GM11168 (cell line): ENCODE measurements around the gene AKT1.

ENCODE experiments used
- in situ Hi-C: fragments of 300-500 bp; cut with MboI; formaldehyde crosslinking; loops from one replicate; pipeline ENCODE4 v1.12.0; 2022; ENCODE audit warnings: low sequenced_read_pairs; ENCODE audit not compliant: unreplicated experiment

The AKT1 gene

DNA sequence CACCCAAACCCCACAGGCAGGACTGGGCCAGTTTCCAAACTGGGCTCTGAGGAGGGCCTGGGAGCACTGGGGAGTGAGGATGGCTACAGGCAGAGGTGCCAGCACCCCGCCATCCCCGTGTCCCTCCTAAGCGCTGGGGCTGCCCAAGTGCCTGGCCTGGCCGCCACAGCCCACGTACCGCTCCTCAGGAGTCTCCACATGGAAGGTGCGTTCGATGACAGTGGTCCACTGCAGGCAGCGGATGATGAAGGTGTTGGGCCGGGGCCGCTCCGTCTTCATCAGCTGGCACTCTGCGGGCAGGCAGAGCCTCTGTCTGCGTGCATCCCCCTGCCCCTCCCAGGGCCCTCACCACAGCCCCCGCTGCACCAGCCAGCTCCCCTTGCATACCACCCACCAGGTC, 19.1 kb downstream of the AKT1 start:
- in situ Hi-C loops: no loop called here

DNA sequence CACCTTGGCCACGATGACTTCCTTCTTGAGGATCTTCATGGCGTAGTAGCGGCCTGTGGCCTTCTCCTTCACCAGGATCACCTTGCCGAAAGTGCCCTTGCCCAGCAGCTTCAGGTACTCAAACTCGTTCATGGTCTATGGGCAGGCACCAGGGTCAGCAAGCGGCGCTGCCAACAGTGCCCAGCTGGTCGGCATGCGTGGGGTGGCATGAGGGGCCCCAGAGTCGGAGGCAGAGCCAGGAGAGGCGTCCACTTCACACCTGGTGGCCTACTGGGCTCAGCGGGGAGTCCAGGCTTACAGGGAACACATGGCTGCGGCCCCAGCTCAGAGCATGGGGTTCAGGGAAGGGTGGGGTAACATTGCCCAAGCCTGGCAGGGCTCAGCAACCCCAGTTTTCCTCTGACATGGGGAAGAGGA, 20.5 kb downstream of the AKT1 start:
- in situ Hi-C loops: no loop called here

DNA sequence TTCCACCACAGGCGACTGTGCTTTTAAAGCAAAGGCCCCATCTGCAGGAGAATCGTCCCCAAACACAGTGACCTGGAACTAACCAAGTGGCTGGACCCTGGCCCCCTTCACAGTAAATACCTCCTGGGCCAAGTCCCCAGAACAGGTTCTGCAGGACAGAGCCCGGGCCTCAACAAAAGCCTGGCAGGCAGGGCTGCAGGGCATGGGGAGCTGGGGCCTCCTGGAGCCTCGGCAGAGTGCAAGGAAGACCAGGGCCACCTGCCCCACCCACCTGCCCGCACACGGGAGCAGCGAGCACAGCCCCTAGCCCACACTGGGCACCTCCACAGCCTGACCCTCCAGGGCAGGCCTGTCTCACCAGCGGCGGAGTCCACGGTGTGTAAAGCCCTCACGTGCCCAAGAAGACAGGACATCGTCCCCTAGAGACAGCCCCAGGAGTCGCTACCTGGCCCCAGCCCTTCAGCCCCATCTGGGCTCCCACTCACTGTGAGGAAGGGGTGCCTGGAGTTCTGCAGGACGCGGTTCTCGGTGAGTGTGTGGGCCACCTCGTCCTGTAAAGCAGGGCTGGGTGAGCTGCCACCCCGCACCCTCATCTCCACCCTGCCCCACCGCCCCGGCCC, 21.0 kb downstream of the AKT1 start:
- in situ Hi-C loops: no loop called here

DNA sequence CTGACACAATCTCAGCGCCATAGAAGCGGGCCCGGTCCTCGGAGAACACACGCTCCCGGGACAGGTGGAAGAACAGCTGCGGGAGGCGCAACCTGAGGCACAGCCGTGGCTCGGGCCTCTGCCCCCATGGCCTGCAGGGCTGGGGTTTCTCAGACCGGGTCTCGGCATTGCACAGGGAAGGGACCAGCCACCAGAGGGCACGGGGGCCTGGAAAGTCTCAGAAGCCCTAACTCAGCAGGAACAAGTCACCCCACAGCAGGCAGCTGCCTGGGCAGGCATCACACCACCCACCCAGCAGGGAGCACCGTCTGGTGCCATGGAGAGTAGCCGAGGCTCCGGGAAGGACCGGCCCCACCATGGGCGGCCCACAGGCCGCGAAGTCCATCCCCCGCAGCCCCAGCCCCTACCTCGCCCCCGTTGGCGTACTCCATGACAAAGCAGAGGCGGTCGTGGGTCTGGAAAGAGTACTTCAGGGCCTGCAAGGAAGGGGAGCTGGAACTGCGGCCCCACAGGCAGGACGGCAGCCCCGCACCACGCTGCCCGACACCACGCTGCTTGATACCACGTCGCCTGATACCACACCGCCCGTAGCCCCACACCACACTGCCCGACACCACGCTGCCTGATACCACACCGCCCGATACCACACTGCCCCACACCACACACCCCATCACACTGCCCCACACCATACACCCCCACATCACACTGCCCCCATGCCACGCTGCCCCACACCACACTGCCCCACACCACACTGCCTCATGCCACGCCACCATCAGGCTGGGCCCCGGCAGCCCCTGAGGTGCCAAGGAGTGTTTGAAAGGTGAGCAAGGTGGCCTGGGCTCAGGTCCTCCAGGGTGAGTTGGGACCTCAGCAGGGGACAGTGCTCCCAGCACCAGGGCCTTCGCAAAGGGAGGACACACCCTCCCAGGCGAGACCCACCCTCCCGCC, 21.8 kb downstream of the AKT1 start:
- in situ Hi-C loops: no loop called here

DNA sequence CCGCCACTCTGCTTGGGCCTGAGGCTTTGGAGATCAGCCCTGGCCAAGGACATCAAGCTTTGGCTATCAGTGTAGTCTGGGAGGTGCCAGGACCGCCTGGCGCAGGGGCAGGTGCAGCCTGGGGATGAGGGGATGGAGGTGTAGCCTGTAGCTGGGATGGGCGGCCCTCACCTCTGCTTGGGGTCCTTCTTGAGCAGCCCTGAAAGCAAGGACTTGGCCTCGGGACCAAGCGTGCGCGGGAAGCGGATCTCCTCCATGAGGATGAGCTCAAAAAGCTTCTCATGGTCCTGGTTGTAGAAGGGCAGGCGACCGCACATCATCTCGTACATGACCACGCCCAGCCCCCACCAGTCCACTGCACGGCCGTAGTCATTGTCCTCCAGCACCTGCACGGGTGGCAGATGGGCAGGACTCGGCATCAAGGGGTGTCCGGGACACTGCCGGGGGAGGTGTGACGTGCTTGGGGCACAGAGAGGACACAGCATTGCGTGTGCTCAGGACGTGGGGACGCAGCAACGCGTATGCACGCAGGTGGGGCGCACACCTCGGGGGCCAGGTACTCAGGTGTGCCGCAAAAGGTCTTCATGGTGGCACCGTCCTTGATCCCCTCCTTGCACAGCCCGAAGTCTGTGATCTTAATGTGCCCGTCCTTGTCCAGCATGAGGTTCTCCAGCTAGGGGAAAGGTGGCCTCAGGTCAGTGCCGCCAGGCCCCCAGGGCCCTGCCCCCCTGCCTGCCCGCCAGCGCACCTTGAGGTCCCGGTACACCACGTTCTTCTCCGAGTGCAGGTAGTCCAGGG, 22.6 kb downstream of the AKT1 start:
- in situ Hi-C loops: no loop called here

DNA sequence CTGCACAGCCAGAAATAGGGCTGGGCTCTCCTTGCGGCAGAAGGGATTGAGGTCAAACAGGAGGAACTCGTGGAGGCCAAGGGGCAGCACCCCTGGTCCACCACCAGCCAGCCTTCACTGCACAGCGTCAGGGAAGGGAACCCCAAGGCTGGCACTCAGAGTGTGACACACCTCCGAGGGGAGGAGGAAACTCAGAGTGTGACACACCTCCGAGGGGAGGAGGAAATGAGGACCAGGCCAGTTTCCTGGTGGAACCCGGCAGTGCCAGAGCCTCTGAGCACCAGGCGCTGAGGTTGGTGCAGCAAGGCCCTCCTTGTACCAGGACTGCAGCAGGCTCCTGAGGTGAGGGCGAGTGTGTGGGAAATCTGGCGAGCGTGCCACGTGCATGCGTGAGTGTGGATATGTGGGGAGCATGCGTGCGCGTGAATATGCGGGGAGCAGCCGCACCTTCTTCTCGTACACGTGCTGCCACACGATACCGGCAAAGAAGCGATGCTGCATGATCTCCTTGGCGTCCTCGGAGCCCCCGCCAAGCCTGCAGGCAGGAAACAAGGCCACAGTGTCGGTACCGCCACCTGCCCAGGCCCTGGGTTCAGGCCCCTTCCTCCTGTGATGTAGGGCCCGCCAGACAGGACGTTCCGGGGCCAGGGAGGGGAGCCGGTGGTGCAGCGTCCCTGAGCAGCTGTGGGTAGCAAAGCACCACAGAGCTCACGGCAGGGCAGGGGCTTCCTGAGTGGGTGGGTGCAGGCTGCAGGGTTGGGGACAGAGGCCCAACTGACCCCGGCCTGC, 23.4 kb downstream of the AKT1 start:
- in situ Hi-C loops: no loop called here

DNA sequence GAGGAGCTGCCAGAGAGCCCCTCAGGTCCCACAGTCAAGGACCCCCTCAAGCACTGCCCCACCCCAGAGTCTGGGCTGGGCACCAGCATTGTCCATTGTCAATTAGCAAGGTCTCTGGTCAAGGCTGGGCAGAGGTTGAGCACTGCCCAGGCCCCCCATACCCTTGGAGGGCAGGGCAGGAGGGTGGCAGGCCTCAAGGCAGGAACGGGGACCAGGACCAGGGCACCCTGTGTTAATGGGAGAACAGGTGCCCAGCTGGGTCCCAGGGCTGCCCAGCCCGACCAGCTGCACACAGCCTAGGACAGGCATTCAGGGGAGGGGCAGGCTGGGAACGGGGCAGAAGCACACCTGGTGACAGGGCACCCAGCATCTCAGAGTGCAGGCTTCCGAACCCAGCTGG, 24.2 kb downstream of the AKT1 start:
- in situ Hi-C loops: no loop called here

DNA sequence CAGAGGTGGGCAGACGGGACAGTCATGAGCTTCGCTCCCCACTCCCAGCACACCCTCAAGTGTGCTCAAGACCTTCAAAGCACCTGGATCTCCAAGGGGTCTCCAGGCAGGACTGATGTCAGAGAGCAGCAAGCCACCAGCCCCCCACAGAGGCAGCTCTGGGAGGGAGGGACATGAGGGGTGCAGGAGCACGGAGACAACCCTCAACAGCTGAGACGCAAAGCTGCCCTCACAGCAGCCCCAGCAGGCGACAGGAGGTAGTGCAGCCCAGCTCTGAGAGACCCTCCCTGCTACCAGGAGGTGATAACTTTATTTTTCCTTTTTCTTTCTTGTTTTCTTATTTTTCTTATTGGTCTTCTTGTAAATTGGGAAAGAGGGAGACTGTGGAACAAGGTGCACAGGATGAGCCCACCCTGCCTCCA, 24.7 kb downstream of the AKT1 start:
- in situ Hi-C loops: no loop called here

DNA sequence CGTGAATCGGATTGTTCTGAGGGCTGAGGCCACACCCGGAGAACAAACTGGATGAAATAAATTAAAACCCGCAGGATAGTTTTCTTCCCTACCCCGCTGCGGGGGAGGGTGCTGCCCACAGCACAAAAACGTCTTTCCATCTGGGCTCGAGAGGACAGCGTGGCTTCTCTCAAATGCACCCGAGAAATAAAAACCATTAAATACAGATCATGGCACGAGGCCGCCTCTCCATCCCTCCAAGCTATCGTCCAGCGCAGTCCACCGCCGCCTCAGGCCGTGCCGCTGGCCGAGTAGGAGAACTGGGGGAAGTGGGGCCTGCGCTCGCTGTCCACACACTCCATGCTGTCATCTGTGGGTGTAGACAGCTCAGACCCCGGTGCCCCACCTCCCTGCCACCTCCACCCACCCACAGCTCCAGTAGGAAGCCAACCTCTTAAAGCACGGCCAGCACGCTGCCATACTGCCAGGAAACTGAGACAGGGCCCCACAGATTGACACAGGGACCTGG, 25.4 kb downstream of the AKT1 start:
- in situ Hi-C loops: no loop called here

DNA sequence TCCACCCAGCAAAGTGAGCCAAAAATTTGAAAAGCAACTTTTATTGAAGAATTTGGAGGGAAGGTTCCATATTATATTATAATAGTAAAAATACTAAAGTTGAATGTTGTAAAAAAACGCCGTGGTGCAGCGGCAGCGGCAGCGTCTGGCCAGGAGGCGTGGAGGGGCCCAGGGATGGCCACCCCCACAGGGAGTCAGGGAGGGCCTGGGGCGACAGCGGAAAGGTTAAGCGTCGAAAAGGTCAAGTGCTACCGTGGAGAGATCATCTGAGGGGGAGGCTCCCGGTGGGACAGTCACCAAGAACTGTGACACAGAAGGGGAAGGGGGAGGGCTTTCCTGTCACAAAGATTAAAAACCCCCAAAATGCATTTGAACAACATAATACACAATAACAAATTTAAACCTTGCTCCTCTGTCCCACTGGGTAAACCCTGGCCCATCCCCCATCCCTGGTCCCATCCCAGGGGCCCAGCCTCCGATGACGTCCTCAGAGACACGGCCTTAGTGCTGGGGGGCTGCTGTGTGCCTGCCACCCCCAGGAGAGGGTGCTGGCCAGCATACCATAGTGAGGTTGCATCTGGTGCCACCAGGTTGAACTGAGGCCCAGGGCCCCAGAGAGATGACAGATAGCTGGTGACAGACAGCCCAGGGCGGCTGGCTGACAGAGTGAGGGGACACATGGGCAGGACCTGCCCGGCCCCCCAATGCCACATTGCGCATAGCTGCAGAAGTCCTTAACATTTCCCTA, 26.1 kb downstream of the AKT1 start:
- in situ Hi-C loops: loop anchor here (5.0 kb wide), 1 partner anchor 53 kb away; no protein-coding TSS in a partner anchor

DNA sequence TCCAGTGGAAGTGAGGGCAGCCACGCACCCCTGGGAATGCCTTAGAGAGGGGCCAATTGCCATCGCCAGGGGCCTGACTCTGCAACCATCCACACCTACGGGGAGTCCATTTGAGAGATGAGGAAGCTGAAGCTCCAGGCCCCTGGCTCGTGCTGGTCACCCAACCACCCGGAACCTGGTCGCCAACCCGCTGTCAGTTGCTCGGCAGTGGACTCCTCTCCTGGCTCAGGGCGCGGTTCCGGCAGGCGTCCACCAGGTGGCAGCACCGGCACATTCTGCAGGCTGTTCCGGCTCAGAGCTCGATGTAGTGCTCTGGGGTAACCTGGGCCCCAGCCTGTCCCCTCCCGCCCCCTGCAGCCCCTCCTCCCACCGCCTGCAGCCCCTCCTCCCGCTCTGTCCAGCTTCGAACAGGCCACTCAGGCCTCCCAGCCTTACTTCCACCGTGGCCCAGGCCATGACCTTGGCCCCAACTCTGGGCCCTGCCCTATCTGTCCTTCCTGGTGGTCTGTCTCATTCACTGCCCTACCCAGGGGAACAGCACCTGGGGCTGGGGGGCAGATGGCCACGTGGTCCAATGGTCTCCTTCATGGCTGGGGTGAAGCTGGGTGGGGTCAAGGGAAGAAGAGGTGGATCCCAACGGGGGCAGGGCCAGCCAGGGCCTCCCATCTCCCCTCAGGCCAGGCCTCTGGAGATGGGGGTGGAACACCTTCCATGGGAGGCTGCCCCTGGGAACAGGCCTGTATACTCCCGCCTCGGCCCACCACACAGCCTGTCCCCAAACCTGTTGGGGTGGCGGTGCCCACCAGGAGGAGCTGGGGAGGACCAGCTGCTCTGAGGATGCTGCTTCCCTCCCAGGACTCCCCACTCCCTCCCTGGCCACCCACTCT, 26.9 kb downstream of the AKT1 start:
- in situ Hi-C loops: loop anchor here (5.0 kb wide), 1 partner anchor 54 kb away; no protein-coding TSS in a partner anchor

DNA sequence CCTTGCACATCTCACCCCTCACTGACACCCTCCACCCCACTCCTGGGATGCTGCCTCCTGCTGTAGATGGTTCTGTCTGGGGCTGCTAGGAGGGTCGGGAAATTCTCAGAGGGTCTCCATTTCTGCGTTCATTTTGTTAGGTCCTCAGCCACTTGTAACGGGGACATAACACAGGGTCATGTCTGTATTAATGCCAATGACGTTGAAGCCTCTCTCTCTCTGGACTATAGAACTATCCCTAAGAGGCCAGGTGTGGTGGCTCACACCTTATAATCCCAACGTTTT, 28.0 kb downstream of the AKT1 start:
- in situ Hi-C loops: loop anchor here (5.0 kb wide), 1 partner anchor 55 kb away; no protein-coding TSS in a partner anchor

DNA sequence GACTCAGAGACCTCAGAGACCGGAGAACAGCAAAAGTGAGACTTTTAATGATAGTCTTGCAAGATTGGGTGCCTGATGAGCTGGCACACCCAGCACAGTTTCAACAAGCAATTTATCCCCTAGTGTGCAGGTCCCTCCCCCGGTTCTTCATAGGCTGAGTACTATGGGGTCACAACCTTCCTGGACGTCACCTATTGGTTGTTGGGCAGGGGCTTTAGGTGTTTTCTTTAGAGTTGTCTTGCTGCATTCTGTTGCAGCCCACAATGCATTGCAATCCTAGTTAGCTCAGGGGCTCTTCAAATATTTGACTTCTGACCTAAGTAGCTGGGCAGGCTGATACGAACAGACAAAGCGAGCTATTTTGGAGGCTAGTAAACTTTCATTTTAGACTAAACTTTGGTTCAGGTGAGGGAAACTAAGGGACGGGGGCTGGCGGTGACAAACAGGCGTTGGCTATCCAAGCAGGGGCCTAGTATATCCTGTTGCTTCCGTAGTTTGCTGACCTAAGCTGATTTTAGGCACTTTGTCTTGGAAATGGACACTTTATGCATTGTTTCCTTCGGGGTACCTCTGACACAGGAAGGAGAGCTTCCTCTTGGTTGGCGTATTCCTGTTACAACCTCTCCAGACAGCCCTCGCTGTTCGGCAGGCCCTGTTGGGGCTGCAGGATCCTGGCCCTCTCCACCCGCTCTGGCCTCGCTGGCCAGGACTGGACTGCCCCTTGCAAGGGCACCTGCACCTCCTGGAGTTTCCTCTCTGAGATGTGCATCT, 28.5 kb downstream of the AKT1 start:
- in situ Hi-C loops: loop anchor here (5.0 kb wide), 1 partner anchor 55 kb away; no protein-coding TSS in a partner anchor

DNA sequence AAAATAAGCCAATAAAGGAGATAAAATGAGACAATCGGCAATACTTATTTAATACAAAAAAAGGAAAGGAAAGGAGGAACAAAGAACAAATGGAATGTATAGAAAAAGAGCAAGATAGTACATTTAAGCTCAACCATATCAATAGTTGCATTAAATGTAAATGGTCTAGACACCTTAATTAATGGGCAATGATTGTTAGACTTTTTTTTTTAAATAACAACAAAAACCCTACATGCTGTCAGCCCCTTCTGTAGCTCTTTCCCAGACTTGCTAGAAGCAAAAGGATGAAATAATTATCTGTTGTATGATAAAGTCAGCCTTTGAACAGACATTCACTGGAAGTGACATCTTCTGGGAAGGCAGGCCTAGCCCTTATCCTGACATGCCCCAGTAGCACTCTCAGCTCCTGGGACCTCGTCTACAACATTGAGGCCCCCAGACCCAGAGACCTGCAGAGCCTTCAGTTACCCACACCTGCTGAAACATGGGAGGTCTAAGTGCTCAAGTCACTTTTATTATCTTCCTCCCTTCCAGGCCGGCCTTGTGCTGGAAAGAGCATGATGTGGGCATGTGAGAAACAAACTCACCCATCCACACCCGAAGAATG, 29.2 kb downstream of the AKT1 start:
- in situ Hi-C loops: loop anchor here (5.0 kb wide), 1 partner anchor 56 kb away; no protein-coding TSS in a partner anchor

DNA sequence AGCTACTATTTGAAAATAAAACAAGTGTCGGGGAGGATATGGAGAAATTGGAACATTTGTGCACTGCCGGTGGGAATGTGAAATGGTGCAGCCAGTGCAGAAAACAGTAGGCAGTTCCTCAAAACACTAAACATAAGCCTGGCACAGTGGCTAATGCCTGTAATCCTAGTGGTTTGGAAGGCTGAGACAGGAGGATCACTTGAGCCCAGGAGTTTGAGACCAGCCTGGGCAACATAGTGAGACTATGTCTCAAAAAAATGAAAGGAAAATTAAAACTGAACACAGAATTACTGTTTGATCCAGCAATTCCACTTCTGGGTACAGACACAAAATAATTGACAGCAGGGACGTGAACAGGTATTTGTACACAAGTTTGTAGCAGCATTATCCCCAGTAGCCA, 30.0 kb downstream of the AKT1 start:
- in situ Hi-C loops: loop anchor here (5.0 kb wide), 1 partner anchor 57 kb away; no protein-coding TSS in a partner anchor

DNA sequence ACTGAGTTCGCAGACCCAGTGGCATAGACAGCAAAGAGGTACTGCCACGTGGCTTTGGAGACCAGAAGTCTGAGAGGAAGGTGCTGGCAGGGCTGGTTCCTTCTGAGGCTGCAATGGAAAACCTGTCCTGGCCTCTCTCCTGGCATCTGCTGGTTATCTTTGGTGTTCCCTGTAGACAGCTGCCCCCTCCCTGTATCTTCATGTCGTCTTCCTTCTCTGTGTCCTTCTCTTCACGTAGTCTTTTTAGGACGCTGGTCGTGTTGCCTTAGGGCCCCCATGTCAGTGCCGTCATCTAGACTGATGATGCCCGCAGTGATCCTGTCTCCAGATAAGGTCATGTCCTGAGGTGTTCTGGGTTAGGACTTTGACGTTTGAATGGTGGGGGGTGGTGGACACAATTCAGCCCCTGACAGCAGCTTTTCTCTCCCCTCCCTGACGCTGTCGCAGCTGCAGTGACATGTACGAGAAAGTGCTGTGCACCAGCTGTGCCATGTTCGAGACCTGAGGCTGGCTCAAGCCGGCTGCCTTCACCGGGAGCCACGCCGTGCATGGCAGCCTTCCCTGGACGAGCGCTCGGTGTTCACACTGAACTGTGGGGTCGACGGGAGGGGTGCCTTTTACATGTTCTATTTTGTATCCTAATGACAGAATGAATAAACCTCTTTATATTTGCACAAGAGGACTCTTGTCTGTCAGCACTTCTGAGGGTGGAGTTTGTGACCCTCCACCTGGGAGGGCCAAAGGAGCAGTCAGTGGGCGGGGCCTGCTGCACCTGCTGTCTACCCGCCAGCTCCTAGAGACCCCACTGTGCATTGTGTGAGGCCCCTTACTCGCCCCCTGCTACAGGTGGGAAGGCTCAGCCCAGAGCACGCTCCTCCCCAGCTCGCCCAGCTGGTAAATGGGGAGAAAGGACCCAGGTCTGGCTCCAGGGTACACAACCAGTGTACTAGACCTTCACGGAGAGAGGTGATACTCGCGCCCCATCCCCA, 36.3 kb downstream of the AKT1 start:
- in situ Hi-C loops: no loop called here
